ENCODE measurements around the gene SORCS2. TPM values are rescaled to one million over a fixed set of nuclear protein-coding genes. Genes with fewer than 3 reads are reported as not detected.

SORCS2 gene
- total and polyA plus RNA-seq, 7 donors, result 0.18 to 1.5 (median 0.36) TPM

GRCh38 chr4:7260569-7260968 lies 68.2 kb downstream of the SORCS2 start:
- DNase-seq, result no peak
- 91 to 96% (median 92%) methylated on average over 7 of the region's 7 CpGs for WGBS, 3 donors
- Histone ChIP-seq H3K36me3 (ENCODE audit: insufficient read depth in 1 of 2, low read depth in 1 of 2) (no peaks in the 10 kb centered on the region), H3K4me3 (no peak overlapping the region), H3K27ac (peak overlapping the region; percentile 71), H3K9me3 (no peaks in the 10 kb centered on the region), H3K27me3 (ENCODE audit: insufficient read depth in 3 of 3, low read length in 2 of 3) (no peaks in the 10 kb centered on the region), H3K4me1 (peaks cover 36% of the 10 kb centered on the region)
- peak in 1 of 4 donors; percentile 1 for ATAC-seq
- no peak for TF ChIP-seq CTCF (IDR thresholded peaks at IDR 0.05)
- intact Hi-C loops (cut with DNase I), result no loop called here

DNA sequence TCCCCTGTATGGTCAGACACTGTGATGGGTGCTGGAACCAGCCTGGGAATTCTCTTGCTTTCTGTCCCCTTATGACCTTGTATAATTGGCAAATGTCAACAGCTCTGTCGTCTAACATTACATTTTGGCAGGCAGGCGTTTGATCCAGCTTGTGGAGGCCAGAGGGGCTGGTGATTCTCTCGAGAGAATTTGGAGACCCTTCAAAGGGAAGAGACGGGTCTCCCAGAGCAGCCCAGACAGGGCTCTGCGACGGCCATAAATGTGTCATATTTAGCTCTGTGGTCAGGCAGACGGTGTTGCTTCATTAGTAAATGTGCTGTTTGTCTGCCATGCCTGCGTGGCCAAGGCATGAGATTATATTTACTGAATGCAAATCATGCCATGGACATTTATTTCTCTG lies 68.7 kb downstream of the SORCS2 start:
- H3K27me3 ChIP-seq (ENCODE audit: insufficient read depth in 3 of 3, low read length in 2 of 3), result no peaks in the 10 kb centered on the region
- 12 to 19% (median 17%) methylated on average over 8 of the region's 8 CpGs for WGBS, 3 donors
- TF ChIP-seq CTCF (IDR thresholded peaks at IDR 0.05), result no peak
- H3K27ac ChIP-seq, result peak overlapping the region; percentile 71
- no peaks in the 10 kb centered on the region for H3K9me3 ChIP-seq
- peaks cover 31% of the 10 kb centered on the region for H3K4me1 ChIP-seq
- peak; percentile 38 to 81 (median 78) for ATAC-seq
- DNase-seq, result no peak
- intact Hi-C loops (cut with DNase I), result no loop called here
- H3K4me3 ChIP-seq, result peak overlapping the region; percentile 22
- H3K36me3 ChIP-seq (ENCODE audit: insufficient read depth in 1 of 2, low read depth in 1 of 2), result no peaks in the 10 kb centered on the region

GRCh38 chr4:7261536-7261935 lies 69.2 kb downstream of the SORCS2 start:
- H3K27ac ChIP-seq, result peak overlapping the region; percentile 71
- WGBS, 3 donors, result 43 to 54% (median 49%) methylated on average over 6 of the region's 6 CpGs

GRCh38 chr4:7262134-7262533 lies 69.8 kb downstream of the SORCS2 start:
- H3K4me1 ChIP-seq, result peaks cover 21% of the 10 kb centered on the region
- no peak for TF ChIP-seq CTCF (IDR thresholded peaks at IDR 0.05)
- DNase-seq, result no peak
- ATAC-seq, result no peak
- intact Hi-C loops (cut with DNase I), result no loop called here
- 88 to 100% methylated on average over 1 of the region's 1 CpG; no CpG with 5 or more reads in 1 of the 3 donors for WGBS, 3 donors
- H3K36me3 ChIP-seq (ENCODE audit: insufficient read depth in 1 of 2, low read depth in 1 of 2), result no peaks in the 10 kb centered on the region
- no peak overlapping the region for H3K27ac ChIP-seq
- H3K27me3 ChIP-seq (ENCODE audit: insufficient read depth in 3 of 3, low read length in 2 of 3), result no peaks in the 10 kb centered on the region
- H3K4me3 ChIP-seq, result no peak overlapping the region
- H3K9me3 ChIP-seq, result no peaks in the 10 kb centered on the region

More at GRCh38 chr4:7261536-7261935, 69.2 kb downstream of the SORCS2 start:
- DNase-seq, result no peak
- intact Hi-C loops (cut with DNase I), result no loop called here
- peak overlapping the region; percentile 22 for H3K4me3 ChIP-seq
- no peaks in the 10 kb centered on the region for H3K27me3 ChIP-seq (ENCODE audit: insufficient read depth in 3 of 3, low read length in 2 of 3)
- no peaks in the 10 kb centered on the region for H3K9me3 ChIP-seq
- no peak for TF ChIP-seq CTCF (IDR thresholded peaks at IDR 0.05)
- no peak for ATAC-seq
- H3K4me1 ChIP-seq, result peaks cover 27% of the 10 kb centered on the region
- no peaks in the 10 kb centered on the region for H3K36me3 ChIP-seq (ENCODE audit: insufficient read depth in 1 of 2, low read depth in 1 of 2)

GRCh38 chr4:7263166-7263565 lies 70.8 kb downstream of the SORCS2 start:
- Histone ChIP-seq H3K4me3 (no peak overlapping the region), H3K27ac (no peak overlapping the region), H3K27me3 (ENCODE audit: insufficient read depth in 3 of 3, low read length in 2 of 3) (no peaks in the 10 kb centered on the region), H3K9me3 (no peaks in the 10 kb centered on the region), H3K4me1 (peaks cover 14% of the 10 kb centered on the region), H3K36me3 (ENCODE audit: insufficient read depth in 1 of 2, low read depth in 1 of 2) (no peaks in the 10 kb centered on the region)
- no peak for TF ChIP-seq CTCF (IDR thresholded peaks at IDR 0.05)
- no peak for ATAC-seq
- no peak for DNase-seq
- intact Hi-C loops (cut with DNase I), result no loop called here
- WGBS, 3 donors, result 78 to 88% (median 83%) methylated on average over 11 of the region's 11 CpGs

Data from psoas muscle (tissue), 8 donors.